Stimulated activated CD8-positive, alpha-beta memory T cell treated with anti-CD3 and anti-CD28 coated beads, Interleukin-12 subunit alpha, Interleukin-12 subunit beta, amount 100 ng/mL, for 4 hours (primary cell): ENCODE results near the gene MTHFSD.
"Not testable (repeated sequence)": the region's sequence is repeated elsewhere in the genome, so short reads cannot be mapped to it uniquely, and the experiment has no call there.

ENCODE experiments used
- DNase-seq: peaks from one replicate; pipeline ENCODE4 v3.0.0-alpha.2; 2020; ENCODE audit warnings: low read depth

The MTHFSD gene

GRCh38 chr16:86554917-86555703, at the start of gene MTHFSD:
Gene MTHFSD (minus strand): TSS chr16:86555235. CDS start chr16:86555184, 51 bp downstream.
- DNase-seq, result peak; percentile 95

GRCh38 chr16:86604436-86605193, 49.6 kb upstream of the MTHFSD start:
- peak; percentile 7 for DNase-seq

GRCh38 chr16:86602521-86602920, 47.5 kb upstream of the MTHFSD start:
- no peak for DNase-seq

- DNase-seq, result no peak
These were observed 46.3 kb upstream of the MTHFSD start for GRCh38 chr16:86601356-86601755.

GRCh38 chr16:86598607-86599565, 43.9 kb upstream of the MTHFSD start:
- DNase-seq, result no peak

- DNase-seq, result no peak
These were observed 43.0 kb upstream of the MTHFSD start for GRCh38 chr16:86597880-86598606.

GRCh38 chr16:86597126-86597879, 42.3 kb upstream of the MTHFSD start:
- no peak for DNase-seq

- no peak for DNase-seq
These were observed 41.1 kb upstream of the MTHFSD start for GRCh38 chr16:86595983-86596605.

- no peak for DNase-seq
These were observed 39.7 kb upstream of the MTHFSD start for GRCh38 chr16:86594721-86595120.

- no peak for DNase-seq
These were observed 39.0 kb upstream of the MTHFSD start for GRCh38 chr16:86593913-86594620.

GRCh38 chr16:86591270-86591669, 36.2 kb upstream of the MTHFSD start:
- DNase-seq, result no peak

- no peak for DNase-seq
These were observed 35.6 kb upstream of the MTHFSD start for GRCh38 chr16:86590501-86591144.

GRCh38 chr16:86587955-86588354, 32.9 kb upstream of the MTHFSD start:
- DNase-seq, result not testable (repeated sequence)

GRCh38 chr16:86587487-86587886, 32.5 kb upstream of the MTHFSD start:
- DNase-seq, result no peak

GRCh38 chr16:86585821-86586611, 31.0 kb upstream of the MTHFSD start:
- no peak for DNase-seq

GRCh38 chr16:86584726-86585721, 30.0 kb upstream of the MTHFSD start:
- DNase-seq, result no peak
